Adrenal gland (tissue), 12 donors: Measurements from ENCODE around the gene SLCO2A1. TPM values are rescaled to one million over a fixed set of nuclear protein-coding genes. Genes with fewer than 3 reads are reported as not detected.

Experiments
- DNase-seq, 7 donors: peaks; one replicate each; pipeline ENCODE4 v3.0.0-alpha.2; 2019 to 2020
- H3K27ac ChIP-seq, 5 donors: fragments of 200-600 bp; sonication (generic) in 4 of 5; 1 replicate in 3 of 5; 2 replicates in 2 of 5; pipeline versions ENCODE4 v1.5.1 to v1.8.0; 2016 to 2020; ENCODE audit warnings: mild to moderate bottlenecking in 1 of 5
- H3K27me3 ChIP-seq: fragments of 200-600 bp; 2 replicates; pipeline ENCODE4 v1.8.0; 2021
- H3K36me3 ChIP-seq, 2 donors: fragments of 200-600 bp; replicated peaks in 1 of 2; 1 replicate in 1 of 2; 2 replicates in 1 of 2; pipeline versions ENCODE4 v1.5.1 to v1.8.0; 2018 to 2022
- H3K4me1 ChIP-seq, 2 donors: fragments of 200-600 bp; replicated peaks in 1 of 2; 1 replicate in 1 of 2; 2 replicates in 1 of 2; pipeline versions ENCODE4 v1.5.1 to v1.8.0; 2018 to 2021
- H3K4me3 ChIP-seq, 4 donors: fragments of 200-600 bp; sonication (generic) in 3 of 4; one replicate each; pipeline ENCODE4 v1.5.1; 2016 to 2018
- H3K9me3 ChIP-seq, 3 donors: fragments of 200-600 bp; sonication (generic) in 1 of 3; replicated peaks in 1 of 3; 1 replicate in 2 of 3; 2 replicates in 1 of 3; pipeline versions ENCODE4 v1.5.1 to v1.8.0; 2016 to 2021
- POLR2A ChIP-seq, 2 donors: fragments of 450-650 bp; IDR thresholded peaks; one replicate each; pipeline ENCODE4 v1.6.1; 2017; ENCODE audit warnings: antibody characterized with exemption in 2 of 2, mild to moderate bottlenecking in 2 of 2, moderate library complexity in 1 of 2
- WGBS, 4 donors: extraction: QIAGEN DNeasy Blood & Tissue Kit in 2 of 4; methylation state at CpG; one replicate each; pipeline versions ENCODE4 v1.1.5 to v1.1.7; 2013 to 2017; 5-methylcytosine and 5-hydroxymethylcytosine counted together
- intact Hi-C, 2 donors: fragments of 100-400 bp; cut with DNase I; formaldehyde crosslinking; loops; one replicate each; pipeline versions ENCODE4 v1.14.1 to v1.15.0; 2022 to 2023
- polyA plus RNA-seq, 3 donors: library from polyadenylated mRNA; stranded (reverse); fragments of 200-250 nt in 2 of 3; fragments of 350-450 nt in 1 of 3; fragmentation: Illumina TruSeq in 1 of 3; extraction: RNeasy Lipid Tissue Mini Kit (QIAGEN cat#74804) in 1 of 3; gene quantifications; one replicate each; pipeline ENCODE4 v1.2.3, GENCODE V29; 2013 to 2014
- total RNA-seq, 9 donors: library from RNA; depleted of rRNA in 4 of 9; stranded (reverse); fragments of >200 nt in 4 of 9; fragments of 120-200 nt in 1 of 9; fragmentation: NEBNext Ultra II Directional in 1 of 9; extraction: Animal tissue kit (Norgen Biotek cat#: 25700) in 1 of 9; gene quantifications; one replicate each; pipeline versions ENCODE4 v1.1.0 to v1.2.4, GENCODE V29; 2013 to 2023
- TF ChIP-seq, protein P1 (sequence below), 6 experiments: fragments of 450-650 bp in 4 of 6; fragments of 200-600 bp in 2 of 6; sonication (generic) in 1 of 6; IDR thresholded peaks; 1 replicate in 5 of 6; 2 replicates in 1 of 6; pipeline versions ENCODE4 v1.5.1 to v1.8.0; 2016 to 2021; ENCODE audit warnings: antibody characterized with exemption in 6 of 6, mild to moderate bottlenecking in 2 of 6, moderate library complexity in 1 of 6
- donor health status: healthy with polysubstance abuse.
- donor health status: Bipolar disorder and iron deficiency.
- donor health status: DM: yes; HTN: yes; CAD: no.
- donor health status: DM: no; HTN: no; CAD: no.
- donor health status: DM: no; HTN: no; CAD: no.
- donor health status: DM: yes; HTN: yes; CAD: no.

The SLCO2A1 gene
- total and polyA plus RNA-seq, 12 donors: 2.3 to 141 (median 29.5) TPM

DNA sequence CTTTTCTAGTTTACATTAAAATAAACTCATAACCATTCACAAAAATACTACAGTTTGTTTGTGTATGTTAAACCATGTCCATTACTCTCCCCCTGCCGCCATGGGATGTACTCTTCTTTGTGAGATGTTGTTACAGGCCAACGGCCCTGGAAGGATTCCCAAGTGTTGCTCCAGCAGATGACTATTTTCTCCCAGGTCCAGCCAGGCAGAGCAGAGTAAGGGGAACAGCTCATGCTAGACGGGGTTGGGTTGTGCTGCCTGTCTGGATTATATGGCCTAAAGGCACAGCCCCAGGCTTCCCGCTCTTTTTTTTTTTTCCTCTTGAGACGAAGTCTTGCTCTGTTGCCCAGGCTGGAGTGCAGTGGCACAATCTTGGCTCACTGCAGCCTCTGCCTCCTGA lies 24.5 kb upstream of the SLCO2A1 start:
- Histone ChIP-seq H3K4me1 (no peaks in the 10 kb centered on the region), H3K9me3 (no peaks in the 10 kb centered on the region), H3K27ac (no peak overlapping the region), H3K36me3 (no peaks in the 10 kb centered on the region), H3K4me3 (no peak overlapping the region), H3K27me3 (no peaks in the 10 kb centered on the region)
- no peak for TF ChIP-seq POLR2A (IDR thresholded peaks at IDR 0.05)
- TF ChIP-seq, protein P1, sequence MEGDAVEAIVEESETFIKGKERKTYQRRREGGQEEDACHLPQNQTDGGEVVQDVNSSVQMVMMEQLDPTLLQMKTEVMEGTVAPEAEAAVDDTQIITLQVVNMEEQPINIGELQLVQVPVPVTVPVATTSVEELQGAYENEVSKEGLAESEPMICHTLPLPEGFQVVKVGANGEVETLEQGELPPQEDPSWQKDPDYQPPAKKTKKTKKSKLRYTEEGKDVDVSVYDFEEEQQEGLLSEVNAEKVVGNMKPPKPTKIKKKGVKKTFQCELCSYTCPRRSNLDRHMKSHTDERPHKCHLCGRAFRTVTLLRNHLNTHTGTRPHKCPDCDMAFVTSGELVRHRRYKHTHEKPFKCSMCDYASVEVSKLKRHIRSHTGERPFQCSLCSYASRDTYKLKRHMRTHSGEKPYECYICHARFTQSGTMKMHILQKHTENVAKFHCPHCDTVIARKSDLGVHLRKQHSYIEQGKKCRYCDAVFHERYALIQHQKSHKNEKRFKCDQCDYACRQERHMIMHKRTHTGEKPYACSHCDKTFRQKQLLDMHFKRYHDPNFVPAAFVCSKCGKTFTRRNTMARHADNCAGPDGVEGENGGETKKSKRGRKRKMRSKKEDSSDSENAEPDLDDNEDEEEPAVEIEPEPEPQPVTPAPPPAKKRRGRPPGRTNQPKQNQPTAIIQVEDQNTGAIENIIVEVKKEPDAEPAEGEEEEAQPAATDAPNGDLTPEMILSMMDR (IDR thresholded peaks at IDR 0.05): no peak
- 68 to 90% (median 83%) methylated on average over 5 of the region's 5 CpGs for WGBS, 4 donors
- DNase-seq: no peak
- intact Hi-C loops: no loop called here

DNA sequence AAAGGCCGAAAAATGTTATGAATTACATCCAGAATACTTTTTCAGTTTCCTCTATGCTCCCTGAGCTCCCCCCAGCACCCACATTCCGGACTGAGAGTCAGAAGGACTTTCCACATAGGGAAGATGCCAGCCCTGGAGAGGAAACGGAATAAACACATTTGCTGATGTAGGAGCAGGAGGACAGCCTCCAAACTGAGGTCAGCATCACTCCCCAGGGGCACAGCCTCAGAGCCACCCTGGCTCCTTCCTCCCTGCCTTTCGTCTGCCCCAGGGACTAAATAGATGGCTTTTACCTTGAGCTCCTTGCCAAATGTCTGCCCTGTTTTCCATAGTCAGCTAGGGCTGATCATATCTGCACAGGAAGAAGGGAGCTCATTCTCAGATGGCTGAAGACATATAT lies 22.6 kb upstream of the SLCO2A1 start:
- 56 to 76% (median 63%) methylated on average over 3 to 4 of the region's 4 CpGs for WGBS, 4 donors
- no peaks in the 10 kb centered on the region for H3K9me3 ChIP-seq
- H3K27ac ChIP-seq: no peak overlapping the region
- no peaks in the 10 kb centered on the region for H3K4me1 ChIP-seq
- H3K27me3 ChIP-seq: no peaks in the 10 kb centered on the region
- intact Hi-C loops: no loop called here
- no peak for DNase-seq
- TF ChIP-seq POLR2A (IDR thresholded peaks at IDR 0.05): no peak
- TF ChIP-seq, protein P1 (IDR thresholded peaks at IDR 0.05): no peak
- H3K4me3 ChIP-seq: no peak overlapping the region
- no peaks in the 10 kb centered on the region for H3K36me3 ChIP-seq

DNA sequence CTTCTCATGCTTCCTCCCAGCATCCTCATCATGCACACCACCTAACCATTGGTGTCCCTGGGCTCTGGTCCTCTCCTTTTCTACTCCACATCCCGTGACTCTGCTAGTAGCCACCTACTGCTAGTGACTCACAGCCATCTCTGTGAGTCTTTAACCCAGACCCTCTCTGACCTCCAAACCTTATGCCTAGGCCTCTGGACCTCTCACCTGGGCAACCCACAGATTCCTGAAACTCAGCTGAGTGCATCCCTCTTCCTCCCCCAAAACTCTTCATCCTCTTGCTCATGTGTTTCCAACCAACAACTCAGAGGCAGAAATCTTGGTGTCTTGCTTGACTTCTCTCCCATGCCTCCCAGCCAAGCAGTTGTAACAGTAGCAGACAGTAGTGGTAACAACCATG lies 20.0 kb upstream of the SLCO2A1 start:
- DNase-seq: no peak
- 72 to 83% (median 76%) methylated on average over 1 of the region's 1 CpG for WGBS, 4 donors
- H3K9me3 ChIP-seq: peaks cover 0 to 7% (median 0%) of the 10 kb centered on the region in 3 donors

DNA sequence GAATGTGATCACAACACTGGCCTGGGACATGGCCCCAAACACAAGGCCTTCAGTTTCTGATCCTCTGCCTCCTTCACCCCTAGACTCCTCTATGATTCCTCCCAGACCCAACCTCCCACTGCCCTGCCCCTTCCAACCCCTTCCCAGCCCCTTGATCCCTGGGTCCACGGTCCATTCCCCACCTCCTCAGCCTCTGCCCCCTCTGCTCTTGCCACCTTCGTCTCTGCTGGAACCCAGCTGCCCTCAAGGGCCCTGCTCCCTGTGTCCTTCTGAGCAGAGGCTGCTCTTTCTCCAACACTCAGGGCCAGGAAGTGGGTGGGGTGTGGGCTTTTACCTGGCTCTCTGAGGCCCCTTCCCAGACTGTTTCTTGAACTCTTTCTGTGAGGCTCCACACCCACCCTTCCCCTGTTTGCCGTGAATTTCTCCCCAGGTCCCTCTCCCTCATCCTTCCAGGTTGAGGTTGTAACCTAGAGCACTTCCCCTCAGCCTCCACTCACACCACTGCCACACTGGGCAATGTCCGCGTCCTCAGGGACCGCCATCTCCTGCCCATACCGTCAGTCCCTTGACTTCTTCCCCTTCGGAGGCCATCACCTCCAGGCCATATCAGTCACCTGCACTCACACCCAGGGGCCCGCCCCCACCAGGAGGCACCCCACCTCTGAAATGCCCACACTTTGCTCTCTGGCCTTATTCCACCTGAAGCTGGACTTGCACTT lies 18.7 kb upstream of the SLCO2A1 start:
- 80 to 89% (median 89%) methylated on average over 9 of the region's 9 CpGs for WGBS, 4 donors
- intact Hi-C loops: no loop called here
- TF ChIP-seq, protein P1 (IDR thresholded peaks at IDR 0.05): no peak
- no peak for TF ChIP-seq POLR2A (IDR thresholded peaks at IDR 0.05)
- no peaks in the 10 kb centered on the region for H3K36me3 ChIP-seq
- DNase-seq: no peak
- no peaks in the 10 kb centered on the region for H3K27me3 ChIP-seq
- no peak overlapping the region for H3K27ac ChIP-seq
- H3K4me1 ChIP-seq: no peaks in the 10 kb centered on the region
- no peak overlapping the region for H3K4me3 ChIP-seq
- H3K9me3 ChIP-seq: peaks cover 0 to 14% (median 4%) of the 10 kb centered on the region in 3 donors

More for the DNA sequence above, 20.0 kb upstream of the SLCO2A1 start:
- H3K27me3 ChIP-seq: no peaks in the 10 kb centered on the region
- no peaks in the 10 kb centered on the region for H3K36me3 ChIP-seq
- TF ChIP-seq, protein P1 (IDR thresholded peaks at IDR 0.05): no peak
- TF ChIP-seq POLR2A (IDR thresholded peaks at IDR 0.05): no peak
- no peak overlapping the region for H3K27ac ChIP-seq
- no peak overlapping the region for H3K4me3 ChIP-seq
- no peaks in the 10 kb centered on the region for H3K4me1 ChIP-seq
- intact Hi-C loops: no loop called here
